ENCODE data around the gene PRUNE2.
"Not testable (repeated sequence)": the region's sequence is repeated elsewhere in the genome, so short reads cannot be mapped to it uniquely, and the experiment has no call there.

Gene PRUNE2

DNA sequence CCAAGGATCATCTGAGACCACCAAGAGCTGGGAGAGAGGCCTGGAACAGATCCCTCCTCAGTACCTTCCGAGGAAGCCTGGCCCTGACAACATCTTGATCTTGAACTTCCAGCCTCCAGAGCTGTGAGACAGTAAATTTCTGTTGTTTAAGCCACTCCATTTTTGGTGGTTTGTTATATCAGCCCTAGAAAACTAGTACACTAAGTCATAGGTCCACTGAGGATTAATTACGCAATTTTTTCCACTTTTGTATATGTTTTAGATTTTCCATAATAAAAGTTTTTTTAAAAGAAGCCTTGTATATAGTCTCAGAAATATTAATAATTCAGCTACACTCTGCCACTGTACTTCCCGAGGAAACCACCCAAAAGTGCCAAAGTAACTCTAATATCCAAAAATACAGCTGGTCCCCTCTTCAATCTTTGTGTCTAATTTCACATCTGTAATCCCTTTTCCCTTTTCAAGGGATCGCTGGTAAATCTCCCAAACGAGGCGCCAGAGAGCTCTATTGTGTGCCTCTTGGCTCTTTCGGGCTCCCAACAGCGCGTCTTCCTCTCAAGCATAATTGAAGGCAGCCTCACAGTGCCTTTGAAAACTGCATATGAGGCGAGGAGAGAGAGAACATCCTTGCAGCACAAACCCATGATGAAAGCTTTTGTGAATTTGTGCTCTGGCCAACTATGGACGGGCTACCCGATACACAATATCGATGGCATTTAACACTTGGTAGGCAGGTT lies 32.7 kb downstream of the PRUNE2 start:
- DNase-seq = peak in 43 of 58 donors; percentile 5 to 73 (median 38)

DNA sequence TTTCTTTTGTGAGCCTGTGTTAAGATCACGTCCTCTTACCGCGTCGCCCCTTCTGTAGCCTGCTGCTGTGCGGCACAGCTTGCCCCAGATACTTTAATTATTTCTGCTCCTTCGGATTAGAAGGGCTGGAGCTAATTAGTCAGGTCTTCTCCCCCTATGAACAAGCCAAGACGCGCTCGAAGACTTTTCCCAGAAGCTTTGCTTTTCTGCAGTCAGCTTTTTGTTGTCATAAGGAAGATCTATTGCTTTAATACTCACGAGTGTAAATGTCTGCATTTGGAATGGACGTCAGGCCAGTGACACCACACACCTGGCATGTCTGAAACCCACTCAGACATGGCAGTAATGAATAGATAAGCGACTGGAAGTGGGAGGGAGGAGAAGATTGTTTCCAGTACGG lies 37.0 kb downstream of the PRUNE2 start:
- DNase-seq = no peak

DNA sequence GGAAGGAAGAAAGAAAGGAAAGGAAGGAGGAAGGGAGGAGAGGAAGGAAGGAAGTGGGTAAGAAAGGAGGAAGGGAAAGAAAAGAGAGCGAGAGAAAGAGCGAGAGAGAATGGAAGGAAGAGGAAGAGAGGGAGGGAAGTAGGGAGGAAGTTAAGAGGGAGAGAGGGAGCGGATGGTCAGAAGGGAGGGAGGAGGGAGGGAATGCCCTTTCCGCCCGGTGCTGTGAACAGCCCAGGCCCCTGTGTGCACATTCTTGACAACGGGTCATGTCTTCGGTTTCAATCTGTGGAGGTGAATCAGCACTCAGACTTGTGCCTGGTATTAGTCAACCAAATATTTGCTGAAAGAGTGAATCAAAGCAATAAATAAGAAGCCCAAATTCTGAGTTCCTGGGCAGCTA lies 39.2 kb downstream of the PRUNE2 start:
- DNase-seq = no peak

DNA sequence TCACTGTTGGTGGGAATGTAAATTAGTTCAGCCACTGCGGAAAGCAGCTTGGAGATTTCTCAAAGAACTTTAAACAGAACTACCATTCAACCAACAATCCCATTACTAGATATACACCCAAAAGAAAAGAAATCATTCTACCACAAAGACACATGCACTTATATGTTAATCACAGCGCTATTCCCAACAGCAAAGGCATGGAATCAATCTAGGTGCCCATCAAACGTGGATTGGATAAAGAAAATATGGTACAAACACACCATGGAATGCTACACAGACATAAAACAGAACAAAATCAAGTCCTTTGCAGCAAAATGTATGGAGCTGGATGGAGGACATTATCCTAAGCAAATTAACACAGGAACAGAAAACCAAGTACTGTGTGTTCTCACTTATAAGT lies 42.1 kb downstream of the PRUNE2 start:
- DNase-seq = no peak

DNA sequence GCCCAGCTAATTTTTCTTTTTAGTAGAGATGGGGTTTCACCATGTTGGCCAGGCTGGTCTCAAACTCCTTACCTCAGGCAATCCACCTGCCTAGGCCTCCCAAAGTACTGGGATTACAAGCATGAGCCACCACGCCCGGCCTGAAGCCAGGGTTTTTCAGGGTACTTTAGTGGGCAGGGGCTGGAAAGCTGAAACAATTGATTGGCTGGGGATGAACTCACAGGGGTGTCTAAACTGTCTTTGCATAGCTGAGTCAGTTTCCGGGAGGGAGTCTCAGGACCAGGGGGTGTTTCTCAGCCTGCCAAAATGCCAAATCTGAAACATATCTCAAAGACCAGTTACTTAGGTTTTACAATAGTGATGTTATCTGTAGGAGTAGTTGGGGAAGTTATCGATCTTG lies 46.1 kb downstream of the PRUNE2 start:
- DNase-seq = no peak

DNA sequence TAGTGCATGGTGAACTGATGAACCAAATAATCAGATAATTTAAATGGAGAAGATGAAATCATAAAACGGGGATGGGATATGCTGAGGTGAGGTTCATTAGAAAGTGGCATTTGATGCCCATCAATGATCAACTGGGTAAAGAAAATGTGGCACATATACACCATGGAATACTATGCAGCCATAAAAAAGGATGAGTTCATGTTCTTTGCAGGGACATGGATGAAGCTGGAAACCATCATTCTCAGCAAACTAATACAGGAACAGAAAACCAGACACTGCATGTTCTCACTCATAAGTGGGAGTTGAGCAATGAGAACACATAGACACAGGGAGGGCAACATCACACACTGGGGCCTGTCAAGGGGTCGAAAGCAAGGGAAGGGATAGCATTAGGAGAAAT lies 47.7 kb downstream of the PRUNE2 start:
- not testable (repeated sequence) for DNase-seq

DNA sequence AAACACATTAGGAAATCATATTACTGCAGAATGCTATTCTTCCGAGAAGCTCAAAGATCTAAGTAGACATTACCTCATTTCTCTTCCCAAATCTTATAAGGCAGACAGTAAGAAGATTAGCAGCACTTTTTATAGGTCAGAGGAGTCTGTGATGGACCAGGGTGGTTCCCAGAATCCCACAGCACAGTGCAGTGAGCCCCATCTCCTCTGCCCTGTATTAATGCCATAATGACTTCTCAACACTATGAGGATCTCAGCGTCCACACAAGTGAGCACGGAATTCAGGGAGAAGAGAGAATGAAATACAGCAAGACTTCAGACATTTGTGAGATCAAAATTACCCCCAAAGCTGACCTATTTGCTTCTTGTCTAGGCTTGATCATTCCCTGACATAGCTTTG lies 49.9 kb downstream of the PRUNE2 start:
- no peak for DNase-seq

DNA sequence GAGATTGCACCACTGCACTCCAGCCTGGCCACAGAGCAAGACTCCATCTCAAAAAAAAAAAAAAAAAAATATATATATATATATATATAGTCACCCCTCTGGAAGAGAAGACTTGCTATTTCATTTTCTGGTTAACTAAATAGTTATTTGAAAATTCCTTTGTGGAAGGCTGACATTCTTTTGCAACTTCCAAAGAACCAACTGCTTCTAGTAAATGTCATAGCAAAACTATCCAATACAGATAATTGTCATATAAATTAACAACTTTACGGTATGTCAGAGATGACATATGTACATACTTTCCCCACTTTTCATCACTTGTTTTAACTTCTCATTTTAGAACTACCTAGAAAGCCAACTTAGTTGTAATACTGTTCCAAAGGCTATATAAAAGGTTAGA lies 50.9 kb downstream of the PRUNE2 start:
- DNase-seq = no peak

DNA sequence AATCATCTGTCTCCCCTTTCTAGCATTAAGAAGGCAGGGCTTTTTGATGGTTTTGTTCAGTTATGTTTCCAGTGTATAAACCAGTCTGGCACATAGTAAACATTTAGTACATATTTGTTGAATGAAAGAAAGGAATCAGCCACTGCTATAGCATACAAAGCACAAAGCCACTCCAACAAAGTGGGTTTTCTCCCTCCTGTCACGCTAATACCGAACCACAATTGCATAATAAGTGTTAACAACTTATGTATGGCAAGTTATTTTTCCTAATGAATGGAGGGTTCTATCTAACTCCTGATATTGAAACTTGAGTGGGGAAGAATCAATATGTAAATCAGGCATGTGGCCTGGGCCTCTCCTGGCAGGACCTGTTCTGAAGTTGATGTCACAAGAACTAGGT lies 53.9 kb downstream of the PRUNE2 start:
- no peak for DNase-seq

DNA sequence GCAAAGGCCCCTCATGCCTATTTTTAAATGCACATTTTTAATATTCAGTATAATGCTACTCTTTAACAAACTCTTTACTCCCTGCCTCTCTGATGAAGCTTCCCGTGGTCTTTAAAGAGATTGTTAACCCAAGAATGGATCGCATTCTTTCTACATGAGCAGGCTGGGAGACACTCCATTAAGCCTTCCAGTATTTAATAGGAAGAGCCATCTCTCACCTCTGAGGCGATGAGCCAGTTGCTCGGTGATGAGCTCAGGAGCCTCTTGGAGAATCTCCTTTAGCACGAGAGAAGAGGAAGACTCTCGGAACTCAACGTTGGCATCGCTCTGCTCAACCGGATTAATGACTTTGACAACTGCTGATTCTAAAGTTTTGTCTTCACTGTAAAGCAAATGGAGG lies 59.6 kb downstream of the PRUNE2 start:
- no peak for DNase-seq

DNA sequence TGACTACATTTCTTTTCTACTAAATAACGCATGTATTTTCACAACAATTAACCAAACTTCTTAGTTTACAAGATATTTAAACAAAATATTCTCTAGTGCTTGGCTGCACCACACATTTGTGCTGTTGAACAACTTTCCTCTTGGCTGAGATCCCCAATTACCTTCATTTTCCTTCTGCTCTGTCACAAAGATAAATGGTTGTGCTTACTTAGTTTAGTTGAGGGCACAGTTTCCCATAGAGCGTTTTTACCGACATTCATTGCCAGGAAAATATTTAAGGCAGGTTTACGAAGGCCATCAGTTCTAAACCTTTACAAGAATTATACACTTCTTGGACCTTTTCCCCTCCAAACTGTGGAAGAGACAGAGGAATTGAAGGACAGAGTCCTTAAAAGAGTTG lies 60.7 kb downstream of the PRUNE2 start:
- DNase-seq = no peak

DNA sequence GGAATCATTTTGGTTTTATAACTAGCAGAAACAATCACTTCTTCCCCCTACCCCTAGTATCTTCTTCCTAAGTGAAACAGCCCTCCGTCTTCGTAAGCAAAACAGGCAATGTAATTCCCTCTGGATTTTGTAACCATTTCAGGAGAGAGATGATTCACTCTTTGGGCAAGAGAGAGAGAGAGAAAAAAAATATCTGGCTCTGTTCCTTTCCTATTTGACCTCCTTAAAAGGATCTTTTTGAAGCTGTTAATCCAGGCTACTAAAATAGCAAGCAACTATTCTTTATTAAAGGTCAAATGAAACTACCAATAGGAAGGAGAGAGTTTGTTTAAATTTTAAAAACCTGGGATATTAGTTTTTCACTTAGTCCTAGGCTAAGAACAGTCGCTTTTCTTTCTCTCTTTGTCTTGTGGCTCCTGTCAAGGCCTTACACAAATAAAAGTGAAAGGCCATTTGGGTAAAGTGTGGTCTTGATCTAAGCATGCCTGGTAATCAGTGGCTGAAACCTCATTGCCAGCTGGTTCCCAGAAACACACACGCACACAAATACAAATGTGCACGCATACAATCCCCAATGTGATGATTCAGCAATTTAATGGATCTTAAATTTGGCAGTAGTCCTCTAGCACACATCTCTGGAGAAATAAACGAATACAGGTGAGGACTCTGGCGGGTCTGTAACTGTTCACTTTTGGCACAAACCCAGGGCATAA lies 70.2 kb downstream of the PRUNE2 start:
- DNase-seq = peak in 1 of 58 donors; percentile 4

DNA sequence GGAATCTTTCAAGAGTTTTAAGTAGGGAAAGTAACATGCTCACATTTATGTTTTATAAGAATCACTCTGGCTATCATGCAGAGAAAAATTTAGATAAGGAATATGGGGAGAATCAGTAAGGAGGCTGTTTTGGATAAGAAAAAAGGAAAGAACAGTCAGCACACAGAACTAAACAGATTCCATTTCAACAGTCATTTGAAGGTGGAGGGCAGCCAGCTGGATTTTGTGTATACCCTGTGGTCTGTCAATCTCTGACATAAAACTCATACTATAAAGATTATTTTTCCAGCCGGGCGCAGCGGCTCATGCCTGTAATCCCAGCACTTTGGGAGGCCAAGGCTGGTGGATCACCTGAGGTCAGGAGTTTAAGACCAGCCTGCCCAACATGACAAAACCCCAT lies 77.5 kb downstream of the PRUNE2 start:
- no peak for DNase-seq

DNA sequence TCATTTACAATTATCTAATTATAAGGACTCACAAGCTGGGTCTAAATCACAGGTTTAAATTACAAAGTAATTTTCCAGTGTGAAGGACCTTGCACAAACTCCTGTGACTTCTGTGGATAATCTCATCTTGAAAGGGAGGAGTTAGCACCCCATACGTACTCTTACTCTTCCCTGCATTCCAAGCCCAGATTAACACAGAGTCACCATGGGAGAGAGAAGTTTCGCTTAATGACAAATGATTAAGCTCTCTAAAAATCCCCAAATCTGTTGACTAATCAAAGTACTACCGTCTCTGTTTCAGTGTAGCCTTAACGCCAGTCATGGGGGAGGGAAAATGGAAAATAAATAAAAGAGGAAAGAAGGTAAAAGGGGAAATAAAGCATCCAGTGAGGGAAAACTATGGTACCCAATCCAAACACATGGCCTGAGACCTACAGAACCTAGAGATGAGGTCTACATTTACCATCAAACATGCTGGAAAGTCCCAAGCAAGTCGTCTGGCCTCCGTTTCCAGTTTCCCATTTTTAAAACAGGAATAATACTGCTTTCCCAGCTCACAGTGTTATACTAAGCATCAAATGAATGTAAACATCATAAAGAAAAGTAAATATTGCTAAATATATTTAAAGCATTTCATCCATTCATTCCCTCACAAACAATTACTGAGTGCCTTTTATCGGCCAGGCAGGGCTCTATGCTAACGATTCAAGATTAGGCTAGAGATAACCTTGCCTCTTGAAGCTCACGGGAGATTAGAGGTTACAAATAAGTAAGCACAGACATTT lies 78.4 kb downstream of the PRUNE2 start:
- no peak for DNase-seq

DNA sequence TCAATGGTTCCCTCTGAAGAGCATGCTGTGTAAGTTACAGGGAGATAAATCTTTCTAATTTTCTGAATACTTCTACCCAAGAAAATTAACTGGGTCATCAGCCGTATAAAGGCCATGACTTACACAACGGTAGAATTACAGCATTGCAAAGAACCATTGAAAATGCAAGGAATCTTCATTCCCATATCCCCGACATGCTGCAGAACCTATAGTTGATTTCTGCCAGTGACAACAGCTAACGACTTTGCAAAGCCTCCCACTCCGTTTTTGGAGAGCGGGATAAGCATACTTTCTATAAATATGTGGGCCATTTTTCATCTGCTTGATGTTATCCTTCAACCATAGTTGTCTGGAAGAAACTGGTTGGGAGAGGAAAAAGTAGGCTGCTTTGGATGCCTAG lies 85.5 kb downstream of the PRUNE2 start:
- DNase-seq = peak in 2 of 58 donors; percentile 2 to 20

DNA sequence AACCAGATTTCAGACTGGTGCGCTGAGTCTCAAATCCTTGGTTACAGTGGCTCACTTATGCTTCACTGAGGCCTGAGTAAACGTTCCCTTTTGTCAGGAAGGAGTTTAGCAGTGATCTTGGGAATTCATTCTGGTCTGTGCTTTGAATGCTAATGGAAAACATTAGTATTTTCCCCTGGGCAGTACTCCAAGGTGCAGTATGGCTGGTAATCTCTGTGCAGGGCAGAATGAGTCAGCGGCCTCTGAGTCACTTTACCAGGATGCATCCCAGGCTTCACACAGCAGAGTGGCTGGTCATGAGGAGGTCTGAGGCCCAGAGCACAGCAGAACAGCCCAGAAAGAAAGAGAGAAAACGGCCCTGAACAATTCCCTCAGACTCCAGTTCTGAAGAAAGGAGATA lies 87.6 kb downstream of the PRUNE2 start:
- peak in 44 of 58 donors; percentile 7 to 84 (median 41) for DNase-seq

DNA sequence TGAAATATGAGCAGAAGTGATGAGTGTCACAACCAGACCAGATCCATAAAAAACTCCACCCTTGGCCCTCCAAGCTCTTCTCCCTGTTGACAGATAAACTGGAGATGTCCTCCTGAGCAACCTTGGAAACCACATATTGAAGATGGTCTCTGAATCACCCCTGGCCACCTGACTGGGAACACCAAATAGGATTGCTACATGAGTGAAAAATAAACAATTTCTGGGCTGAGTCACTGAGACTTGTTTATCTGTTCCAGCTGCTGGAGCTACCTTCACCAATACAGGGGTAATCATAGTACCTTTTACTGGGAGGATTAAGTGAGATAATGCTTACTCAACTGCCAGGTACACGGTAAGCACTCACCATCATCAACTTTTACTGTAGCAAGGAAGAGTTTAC lies 88.4 kb downstream of the PRUNE2 start:
- no peak for DNase-seq

DNA sequence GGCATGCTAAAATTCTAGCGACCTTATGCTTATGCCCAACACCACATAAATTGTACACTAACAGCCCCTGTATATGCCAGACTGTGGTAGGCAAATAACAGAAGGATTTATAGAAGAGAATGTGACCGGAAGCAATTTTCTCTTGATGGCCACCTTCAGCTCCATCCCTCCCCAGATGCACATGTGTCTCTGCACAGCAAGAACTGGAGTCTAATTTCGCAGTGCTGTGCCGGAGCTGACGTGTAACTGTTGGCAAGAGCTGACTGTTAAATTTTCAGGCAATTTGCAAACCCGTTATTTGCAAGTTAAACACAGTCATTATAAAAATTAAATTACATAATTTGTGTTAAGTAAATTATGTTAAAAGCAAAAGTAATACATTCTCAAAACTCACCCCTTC lies 93.3 kb downstream of the PRUNE2 start:
- DNase-seq = no peak

DNA sequence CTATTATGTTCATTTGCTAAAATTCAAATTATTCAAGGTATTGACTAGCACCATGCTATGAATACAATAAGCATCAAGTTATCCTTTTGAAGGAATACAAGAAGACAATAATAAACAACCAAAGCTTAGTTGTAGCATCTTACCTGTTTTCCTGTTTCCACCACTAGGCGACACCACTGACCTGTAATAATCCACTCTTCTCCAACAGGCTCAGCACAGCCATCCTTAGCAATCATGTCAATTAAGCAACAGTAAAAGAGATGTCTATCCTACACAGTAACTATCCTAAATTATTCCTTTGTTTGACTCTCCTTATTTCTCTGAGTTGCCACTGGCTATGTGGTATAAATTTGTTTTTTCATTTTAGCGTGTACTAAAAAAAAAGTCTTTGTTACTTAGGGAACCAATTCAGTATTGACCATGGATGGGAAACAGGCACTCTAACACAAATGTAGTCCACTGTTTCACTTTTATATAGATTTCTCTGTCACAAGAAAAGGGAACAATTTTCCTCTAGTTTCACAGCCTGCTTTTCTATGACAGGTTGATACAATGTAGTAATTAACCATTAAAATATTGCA lies 95.4 kb downstream of the PRUNE2 start:
- peak in 26 of 58 donors; percentile 1 to 53 (median 20) for DNase-seq

DNA sequence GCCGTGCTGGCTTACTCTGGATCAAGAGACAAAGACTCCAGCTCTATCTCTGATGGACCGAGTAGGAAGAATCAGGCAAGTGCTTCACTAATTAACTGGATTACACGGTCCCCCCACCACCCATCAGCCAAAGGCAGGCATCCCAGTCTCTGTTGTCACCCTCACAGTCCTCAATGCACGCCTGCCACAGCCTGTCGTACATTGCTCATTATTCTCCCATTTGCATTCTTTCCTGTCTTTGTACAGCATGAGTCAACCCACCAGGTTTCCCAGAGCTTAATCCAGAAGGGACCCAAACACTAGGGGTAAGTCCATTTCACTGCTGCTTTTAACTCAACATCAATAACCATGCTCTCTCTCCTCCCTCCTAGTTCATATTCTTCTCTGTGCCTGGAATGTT lies 97.3 kb downstream of the PRUNE2 start:
- DNase-seq = peak in 4 of 58 donors; percentile 1 to 8 (median 6)

DNA sequence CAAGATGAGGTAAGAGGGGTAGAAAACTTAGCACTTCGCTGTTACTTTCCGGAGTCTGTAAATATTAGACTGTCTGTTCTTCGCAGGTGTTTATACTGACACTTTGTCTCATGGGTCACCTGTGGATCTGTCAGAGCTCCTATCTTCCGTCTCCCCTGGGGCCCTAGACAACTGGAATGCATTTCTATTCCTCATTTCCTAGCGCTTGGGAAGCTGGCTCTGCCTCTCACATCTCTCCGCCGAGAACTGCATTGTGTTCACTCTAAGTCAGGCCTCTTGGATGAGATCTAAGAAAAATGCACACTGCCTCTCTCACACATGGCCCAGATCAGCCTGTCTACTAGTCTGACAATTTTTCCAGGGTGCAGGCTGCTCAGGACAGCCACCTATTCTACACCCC lies 102.2 kb downstream of the PRUNE2 start:
- DNase-seq = no peak

DNA sequence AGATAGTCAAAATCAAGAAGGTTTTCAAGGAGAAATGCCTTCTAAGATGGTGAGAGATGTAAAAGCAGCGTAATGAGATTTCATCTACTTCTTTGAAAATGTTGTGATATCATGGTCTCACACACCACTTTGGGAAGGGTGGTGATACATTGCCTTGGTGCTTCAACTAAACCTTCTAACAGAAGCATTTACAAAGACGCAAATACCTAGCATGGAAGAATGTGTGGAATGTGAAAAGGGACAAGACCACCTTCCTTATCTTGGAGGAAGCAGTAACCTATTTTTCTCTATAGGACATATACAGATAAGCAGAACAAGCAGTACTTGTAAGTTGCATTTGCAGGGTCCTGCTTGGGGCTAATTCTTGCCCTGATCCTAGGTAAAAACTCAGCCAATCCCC lies 102.8 kb downstream of the PRUNE2 start:
- no peak for DNase-seq

Measured in anterior cingulate cortex (tissue), 58 donors.